Suppressor macrophage treated with lipopolysaccharide for 1 hour (primary cell): ENCODE measurements around the gene KSR1.

ENCODE experiments used
- DNase-seq, 3 donors: peaks; one replicate each; pipeline ENCODE4 v3.0.0-alpha.2; 2020 to 2022

KSR1 gene

DNA sequence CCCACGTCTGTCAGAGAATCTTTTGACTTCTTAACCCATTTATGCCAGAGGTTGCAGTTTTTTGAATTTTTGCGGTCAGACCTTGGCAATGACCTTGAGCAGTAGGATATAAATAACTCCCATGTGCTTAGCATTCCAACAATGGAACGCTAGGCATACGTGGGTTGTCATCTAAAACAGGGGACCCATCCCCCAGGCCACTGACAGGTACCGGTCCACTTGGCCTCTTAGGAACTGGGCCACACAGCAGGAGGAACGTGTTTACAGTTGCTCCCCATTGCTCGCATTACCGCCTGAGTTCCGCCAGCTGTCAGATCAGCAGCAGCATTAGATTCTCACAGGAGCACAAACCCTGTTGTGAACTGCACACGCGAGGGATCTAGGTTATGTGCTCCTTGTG is 97.9 kb downstream of the KSR1 start:
- no peak for DNase-seq

DNA sequence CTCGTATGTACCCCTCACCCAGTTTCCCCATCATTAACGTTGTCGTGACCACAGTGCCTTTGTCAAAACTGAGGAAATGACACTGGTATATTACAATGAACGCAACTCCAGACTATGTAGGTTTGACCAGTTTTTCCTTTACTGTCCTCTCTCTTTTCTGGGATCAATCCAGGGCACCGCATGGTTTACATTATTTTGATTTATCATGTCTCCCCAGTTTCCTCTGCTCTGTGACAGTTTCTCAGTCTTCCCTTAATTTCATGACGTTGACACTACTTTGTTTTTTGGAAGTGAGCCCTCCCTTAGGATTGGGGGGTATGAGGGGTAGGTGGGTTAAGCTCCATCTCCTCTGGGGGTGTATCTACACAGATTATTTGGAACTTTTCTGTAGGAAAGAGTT is 98.7 kb downstream of the KSR1 start:
- no peak for DNase-seq

DNA sequence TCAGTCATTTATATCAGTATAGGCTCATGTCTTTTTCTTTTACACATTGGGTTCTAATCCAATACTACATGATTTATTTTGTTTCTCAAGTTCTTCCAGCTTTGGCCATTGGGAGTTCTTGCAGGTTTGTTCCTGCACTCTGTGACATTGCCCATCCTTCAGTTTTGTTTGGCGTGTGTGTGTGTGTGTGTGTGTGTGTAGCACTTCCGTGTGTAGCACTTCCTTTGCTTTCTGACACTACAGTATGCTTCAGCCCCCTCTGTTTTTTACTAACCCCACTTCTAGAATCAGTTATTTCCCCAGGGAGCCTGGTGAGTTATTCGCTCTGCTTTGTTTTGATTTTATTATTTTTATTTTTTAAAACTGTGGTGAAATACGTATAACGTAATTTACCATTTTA is 99.1 kb downstream of the KSR1 start:
- DNase-seq: no peak

DNA sequence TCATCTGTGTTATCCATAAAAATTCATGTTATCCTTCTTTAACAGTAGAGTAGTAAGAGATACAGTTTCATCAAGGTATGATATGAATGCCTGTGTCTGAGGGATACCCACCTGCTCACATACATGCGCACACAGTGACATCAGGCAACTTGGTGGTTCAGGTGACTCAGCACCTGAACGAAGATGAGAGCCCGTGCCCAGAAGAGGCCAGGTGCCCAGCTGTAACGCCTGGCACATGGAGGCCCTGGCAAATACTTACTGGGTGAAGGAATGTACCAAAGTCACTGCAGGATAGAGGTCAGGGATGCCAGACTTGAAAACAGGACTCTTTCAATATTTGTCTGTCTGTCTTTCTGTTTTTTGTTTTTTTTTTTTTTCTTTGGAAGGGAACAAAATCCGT is 102.1 kb downstream of the KSR1 start:
- DNase-seq: no peak

DNA sequence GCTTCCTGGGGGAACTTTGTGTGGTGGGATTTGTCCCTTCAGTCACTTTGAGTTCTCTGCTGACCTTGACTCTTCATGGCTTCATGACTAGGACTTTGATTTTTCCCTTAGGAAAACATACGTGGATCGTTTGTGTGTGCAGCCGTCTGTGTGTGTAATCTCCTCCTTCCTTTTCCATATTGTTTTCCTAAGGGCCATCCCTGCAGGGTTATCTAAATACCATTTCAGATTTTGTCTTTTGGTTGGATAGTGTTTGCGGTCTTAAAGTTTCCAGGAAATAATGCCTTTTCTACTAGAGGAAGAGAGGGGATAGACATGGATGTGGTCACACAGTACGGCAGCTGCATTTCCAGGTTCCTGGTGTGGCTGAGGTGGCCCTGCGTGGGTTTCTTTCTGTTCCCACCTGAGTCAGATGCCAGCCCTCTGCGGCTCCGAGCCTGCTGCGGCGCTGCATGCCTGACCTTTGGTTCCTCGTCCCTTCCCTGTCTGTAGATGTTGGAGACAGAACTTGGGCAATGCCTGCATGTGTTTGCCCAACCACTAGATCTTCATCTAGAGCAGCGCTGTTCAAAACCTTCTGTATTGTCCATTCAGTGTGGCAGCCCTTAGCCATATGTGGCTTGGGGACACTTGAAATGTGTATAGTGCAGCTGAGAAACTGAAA is 102.7 kb downstream of the KSR1 start:
- no peak for DNase-seq

DNA sequence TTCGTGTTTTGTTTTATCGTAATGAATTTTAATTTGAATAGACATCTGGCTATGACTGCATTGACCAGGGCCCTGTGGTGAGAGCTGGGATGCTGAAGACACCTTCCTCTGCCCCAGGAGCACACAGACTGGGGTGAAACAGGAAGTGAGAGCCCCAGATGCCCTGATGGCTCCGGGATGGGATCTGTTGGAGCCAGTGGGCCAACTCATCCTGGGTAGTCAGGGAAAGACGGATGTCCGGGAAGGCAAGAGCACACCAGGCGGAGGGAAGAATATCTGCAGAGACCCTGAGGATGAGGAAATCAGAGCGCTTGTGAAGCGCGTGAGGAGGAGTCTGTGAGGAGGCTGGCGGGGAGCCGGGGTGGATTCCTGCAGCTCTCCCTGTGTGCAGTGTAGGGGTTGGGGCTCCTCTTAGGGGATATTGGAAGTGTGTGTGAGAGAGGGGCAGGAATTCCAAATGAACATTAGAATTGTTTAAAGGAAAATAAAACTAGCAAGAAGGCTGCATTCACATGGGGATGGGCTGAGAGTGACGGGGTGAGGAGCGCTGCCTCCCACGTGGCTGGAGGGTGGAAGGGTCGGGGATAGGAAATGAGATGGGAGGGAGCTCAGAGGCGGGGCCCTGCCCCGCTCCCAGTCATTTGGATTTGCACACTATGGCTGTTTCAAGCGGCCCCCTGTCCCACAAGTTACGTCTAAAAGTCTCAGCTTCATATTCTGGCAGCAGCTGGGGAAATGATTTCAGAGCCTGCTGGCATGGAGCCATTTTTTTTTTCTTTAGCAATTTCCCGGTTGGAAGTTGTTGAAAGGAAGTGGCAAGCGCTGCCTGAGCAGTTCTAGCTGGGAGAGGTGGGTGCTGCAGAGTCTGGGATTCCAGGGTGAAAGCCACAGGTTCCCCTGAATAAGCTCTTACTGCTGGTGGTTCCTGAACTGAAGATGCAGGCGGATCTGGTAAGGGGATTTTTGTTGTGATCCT is 103.5 kb downstream of the KSR1 start:
- DNase-seq: peak; percentile 37 to 46 (median 43)

DNA sequence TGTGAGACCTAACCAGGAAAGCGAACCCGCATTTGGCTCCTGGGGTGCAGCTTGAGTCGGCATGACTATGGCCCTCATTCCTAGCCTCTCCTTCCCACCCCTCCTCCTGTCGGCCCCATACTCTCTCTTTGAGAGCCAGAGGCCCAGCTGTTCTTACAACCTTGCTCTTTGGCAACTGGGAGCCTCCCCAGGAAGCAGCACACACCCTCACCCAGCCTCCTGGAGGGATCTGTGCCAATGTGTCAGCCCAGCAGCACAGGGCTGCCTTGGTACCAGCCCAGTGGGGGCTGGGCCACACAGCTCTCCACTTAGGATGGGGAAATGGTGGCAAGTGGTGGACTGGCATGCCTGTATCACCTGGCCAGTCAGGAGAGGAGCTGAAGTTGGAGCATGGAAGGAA is 104.4 kb downstream of the KSR1 start:
- no peak for DNase-seq

DNA sequence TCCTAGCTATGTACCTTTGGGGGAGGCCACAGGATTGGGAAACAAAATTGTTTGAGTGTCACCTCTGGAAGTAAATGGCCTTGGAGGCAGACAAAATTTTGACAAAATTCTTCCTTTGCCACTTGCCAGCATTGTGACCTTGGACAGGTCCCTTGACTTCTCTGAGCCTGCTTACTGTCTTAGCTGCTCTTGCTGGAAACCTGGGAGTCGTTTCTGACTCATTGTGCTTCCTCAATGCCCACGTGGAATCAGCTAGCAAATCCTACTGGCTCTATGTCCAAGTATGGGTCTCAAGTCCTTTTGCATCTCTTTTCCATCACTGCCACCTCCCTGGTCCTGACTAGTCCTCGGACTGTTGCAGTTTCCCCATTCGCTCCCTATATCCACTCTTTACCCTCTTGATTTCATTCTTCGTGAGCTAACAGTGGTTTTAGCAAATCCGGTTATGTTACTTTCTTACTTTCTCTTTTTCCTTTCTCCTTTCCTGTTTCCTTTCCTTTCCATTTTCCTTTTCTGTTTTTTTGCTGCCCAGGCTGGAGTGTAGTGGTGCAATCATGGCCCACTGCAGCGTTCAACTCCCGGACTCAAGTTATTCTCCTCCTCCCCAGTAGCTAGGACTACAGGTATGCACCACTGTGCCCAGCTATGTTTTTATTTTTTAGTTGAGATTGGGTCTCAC is 106.7 kb downstream of the KSR1 start:
- DNase-seq: no peak

DNA sequence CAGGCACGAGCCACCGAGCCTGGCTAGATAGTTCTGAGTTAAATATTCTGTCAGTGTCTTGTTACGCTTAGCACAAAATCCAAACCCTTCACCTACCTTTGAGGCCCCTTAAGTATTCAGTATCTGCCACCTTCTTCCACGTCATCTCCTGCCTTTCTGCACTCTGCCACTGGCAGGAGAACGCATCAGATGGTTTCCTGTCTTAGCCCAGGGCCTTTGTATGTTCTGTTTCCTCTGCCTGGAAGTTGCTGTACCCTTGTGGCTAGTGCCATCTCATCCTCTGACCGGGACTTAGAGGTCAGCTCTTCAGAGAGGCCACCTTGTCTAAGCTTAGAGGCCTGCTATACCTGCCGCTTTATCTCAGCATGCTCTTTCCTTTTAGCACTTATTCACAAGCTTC is 107.3 kb downstream of the KSR1 start:
- DNase-seq: no peak

DNA sequence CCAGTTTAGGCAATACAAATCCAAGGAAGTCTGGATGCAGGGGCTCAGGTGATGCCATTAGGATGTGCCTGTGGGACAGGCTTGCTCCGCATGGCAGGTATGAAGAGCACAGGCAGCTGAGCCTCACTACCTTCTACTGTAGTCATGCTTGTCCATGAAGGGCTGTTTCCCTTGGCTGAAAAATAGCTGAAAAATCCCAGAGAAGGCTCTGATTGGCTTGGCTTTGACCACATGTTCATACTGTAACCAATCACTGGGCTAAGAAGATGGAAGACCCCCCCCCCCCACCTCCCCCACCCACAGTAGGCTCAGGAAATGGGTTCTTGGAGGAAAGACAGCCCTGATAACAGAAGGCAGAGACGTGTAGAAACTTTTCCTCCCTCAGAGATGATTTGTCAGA is 108.2 kb downstream of the KSR1 start:
- no peak for DNase-seq

DNA sequence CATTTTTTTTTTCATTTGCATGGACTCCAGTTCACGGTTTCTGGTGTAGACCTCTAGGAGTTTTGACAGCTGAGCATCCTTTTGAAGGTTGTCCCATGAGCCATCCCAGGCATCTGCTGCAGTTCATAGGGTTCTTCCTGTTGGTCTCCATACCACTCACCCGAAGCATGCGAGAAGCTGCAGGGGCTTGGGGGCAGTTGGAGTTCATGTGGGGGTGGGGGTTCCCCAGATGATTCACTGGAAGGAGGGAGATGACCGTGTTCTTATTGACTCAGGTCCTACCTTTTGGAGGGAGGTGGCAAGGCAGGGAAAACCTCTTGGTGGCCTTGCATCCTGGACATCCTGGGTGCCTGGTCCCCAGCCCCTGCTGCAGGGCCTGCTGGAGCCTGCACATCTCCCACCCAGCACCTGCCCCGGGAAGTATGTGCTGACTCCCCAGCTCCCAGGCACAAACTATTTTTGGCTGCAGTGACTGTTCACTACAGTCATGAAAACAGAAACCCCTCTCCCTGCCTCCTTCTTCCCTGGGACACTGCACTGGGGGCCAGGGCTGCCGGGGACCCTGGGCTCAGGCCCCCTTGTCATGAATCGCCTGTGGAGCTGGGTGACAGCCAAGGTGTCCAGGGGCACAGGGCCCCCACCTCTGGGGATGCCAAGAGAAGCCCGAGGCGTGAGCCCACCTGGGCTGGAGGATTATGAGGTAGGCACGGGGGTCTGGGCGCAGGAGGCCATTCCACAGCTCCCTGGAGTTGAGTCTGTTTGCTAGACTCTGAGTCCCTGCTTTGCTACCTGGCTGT is 109.8 kb downstream of the KSR1 start:
- DNase-seq: peak; percentile 34 to 55 (median 41)

DNA sequence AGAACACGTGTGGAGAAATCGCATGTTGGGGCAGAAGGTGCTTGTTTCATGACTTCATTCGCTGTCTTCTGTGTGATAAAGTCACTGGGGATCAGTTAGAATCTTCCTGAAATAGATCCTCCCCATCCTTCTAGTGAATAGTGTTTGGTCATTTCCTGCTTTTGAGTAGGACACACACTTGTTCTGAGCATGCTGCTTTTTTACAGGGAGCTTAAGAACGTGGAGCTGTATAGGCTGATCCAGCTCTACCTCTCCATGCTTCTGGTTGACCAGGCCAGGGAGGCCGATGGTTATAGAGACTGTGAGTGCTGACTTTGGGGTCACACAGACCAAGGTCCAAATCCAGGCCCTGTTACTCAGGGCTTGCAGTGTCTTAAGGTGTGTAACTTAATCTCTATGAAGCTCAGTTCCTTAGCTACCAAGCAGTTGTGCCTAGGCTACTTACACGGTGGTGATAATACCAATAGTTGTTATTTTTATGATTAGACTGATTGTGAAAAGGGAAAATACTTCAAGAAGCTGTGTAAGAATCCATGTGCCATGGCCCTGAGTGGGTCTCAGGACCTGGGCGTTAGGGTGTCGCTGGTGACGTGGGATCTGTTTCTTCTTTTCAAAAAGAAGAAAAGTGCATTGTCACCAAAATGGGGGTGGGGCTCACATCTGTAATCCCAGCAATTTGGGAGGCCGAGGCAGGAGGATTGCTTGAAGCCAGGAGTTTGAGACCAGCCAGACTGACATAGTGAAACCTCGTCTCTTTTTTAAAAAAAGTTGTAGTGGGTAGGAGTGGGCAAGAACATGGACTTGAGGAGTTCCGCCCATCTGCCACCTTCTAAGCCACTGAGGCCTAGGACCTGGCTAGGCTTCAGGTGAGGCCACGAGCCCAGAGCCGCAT is 110.7 kb downstream of the KSR1 start:
- no peak for DNase-seq

DNA sequence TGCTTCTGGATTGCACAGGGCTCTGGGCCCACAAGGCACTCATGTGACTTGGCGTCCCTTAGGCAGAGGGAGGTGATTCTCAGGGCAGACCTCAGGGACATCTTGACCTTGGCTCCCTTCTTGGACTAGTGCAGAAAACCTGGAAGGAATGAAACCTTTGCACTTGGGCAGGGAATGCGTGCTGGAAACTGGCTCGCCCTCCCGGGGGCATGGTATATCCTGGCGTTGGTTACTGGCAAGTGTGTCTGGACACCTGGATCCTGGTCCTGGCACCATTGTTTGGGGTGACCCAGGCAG is 111.3 kb downstream of the KSR1 start:
- DNase-seq: no peak

DNA sequence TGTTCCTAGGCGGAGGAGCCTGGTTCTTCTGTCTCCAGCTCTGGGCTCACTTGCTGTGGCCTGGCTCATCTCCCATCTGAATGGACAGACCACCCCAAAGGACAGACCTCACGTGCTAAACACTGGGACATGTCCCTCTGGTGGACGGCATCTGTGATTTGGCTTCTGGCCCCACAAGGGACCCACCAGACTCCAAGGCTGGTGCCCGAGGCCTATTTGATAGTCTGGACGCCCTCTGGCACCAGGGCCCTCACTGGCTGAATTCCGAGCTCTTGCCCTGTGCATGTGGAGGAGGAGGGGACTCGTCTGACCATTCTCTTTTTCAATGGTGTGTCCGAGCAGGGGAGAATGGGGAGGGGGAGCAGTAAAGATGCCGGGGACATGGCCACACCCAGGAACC is 112.0 kb downstream of the KSR1 start:
- DNase-seq: no peak

DNA sequence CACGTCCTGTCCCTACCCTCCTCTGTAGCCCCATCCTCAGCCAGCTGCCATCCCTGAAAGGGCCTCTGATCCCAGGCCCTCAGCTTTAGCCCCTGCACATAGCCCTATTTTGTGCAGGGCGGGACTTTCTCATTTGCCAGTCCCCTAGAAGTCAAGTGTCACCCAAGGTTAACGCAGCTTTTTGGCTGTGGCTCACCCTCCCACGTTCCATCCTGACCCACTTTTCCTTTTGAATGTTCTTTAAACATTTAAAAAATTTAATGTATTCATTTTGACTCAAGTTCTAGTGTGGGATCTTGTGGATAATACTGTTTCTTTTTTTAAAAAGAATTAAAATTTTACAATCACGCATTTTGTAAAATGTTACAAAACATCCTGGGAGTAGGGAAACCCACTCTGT is 112.6 kb downstream of the KSR1 start:
- DNase-seq: no peak

DNA sequence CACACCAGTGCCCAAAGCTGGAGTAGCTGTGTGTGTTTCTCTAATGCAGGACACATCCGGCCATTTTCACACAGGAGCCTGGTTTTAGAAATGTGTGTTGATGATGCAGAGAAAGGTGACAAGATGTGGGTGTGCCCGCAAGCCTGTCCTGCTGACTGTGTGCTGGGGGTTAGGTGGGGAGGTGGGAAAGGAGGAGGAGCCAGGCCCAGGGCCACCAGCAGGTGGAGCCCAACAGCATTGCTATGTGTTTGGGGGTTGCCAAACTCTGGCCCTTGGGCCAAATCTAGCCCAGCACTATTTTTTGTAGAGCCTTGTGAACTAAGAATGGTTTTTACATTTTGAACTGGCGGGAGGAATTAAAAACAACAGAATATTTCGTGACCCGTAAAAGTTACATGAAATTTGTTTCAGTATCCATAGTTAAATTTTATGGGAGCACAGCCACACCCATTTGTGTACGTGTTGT is 113.0 kb downstream of the KSR1 start:
- DNase-seq: peak; percentile 19 to 52 (median 27)

DNA sequence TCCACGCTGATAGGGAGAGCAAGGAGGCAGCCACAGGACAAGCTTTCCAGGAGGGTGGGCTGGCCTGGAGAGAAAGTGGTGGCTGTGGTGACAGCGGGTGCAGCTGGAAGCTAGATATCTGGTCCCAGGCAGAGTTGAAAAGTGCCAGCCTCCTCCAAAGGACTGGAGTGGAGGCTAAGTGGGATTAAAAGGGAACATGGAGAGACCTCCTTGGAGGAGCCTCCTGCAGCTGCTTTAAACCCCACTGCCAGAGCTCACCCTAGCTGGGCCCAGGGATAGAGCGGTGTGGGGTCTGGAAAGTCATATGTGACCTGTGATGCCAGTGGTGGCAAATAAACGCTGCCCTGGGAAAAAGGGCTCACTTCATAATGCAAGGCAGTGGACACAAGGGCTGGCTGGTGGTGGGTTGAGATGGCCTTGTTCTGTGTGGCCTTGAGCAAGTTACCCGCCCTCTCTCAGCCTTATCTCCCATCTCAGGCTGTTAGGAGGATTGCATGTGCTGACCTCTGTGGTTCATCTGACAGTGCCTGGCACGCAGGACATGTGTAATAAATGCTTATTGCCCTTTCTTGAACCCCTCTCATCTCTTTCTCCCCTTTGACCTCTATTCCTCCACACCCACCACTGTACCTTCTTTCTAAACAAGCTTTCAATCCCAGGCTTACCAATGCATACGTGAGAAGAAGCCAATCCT is 113.8 kb downstream of the KSR1 start:
- no peak for DNase-seq

DNA sequence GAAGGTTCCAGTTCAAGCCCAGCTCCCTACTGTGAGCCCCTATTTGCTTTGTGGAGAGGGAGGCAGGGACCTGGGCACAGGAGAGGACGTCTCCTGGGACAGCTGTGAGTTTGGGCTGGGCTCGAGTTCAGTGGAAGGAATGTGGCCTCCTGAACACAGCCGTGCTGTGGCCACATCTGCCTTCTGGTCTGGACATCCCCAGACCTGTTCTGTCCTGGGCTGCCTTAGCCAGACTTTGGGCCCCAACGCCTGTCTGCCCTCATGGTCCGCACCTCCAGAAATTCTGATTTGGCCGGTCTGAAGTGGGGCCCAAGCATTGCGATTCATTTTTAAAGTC is 114.3 kb downstream of the KSR1 start:
- DNase-seq: no peak

DNA sequence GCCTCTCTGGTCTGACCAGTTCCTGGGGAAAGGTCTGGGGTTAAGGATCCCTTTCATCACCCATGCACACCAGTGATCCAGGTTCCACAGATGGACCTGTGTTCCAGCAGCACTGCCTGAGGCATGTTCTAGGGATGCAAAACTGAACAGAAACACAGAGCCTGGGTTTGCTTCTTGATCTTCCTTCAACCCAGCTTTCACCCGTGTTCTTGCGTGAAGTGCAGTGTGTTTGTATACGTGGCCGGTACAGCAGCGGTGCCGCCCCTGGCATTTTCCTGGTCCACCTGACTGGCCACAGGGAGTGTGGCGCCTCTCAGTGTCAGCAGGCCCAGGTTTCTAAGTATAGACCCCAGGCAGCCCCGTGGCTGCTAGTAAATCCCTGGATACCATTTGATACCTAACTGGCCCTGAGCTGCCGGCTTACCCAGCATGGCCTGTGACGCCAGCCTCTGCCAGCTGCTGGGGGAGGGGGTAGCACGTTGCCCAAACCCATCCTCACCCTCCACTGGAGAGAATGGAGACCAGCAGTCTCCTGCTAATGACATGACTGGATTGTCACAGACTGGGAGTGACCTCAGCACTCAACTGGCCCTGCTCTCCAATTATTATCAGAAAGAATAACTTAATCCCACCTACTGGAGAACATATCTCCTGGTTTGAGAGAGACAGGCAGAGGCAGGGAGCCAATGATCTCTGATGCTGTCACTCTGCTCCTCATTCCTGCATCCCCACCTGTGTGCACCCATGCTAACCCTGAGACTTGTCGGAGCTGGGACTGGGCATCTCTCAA is 115.5 kb downstream of the KSR1 start:
- DNase-seq: no peak

DNA sequence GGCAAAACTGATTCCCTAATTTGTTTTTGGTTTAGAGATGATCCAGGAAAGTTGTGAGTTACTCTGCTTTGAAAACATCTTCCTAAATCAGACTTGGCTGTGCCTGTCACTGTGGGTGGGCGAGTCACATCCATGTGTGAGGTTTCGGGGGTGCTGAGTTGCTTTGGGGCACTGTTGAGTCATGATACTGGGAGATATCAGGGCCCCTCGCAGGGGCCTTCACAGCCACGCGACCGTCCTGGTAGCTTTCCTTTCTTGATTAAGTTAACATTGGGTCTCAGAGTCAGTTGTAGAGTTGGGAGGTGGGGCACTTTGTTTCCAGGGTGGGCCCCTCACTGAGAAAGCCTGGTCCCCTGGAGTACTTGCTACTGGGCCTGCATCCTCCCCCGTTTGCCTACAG is 116.4 kb downstream of the KSR1 start:
- peak in 1 of 3 donors; percentile 17 for DNase-seq

DNA sequence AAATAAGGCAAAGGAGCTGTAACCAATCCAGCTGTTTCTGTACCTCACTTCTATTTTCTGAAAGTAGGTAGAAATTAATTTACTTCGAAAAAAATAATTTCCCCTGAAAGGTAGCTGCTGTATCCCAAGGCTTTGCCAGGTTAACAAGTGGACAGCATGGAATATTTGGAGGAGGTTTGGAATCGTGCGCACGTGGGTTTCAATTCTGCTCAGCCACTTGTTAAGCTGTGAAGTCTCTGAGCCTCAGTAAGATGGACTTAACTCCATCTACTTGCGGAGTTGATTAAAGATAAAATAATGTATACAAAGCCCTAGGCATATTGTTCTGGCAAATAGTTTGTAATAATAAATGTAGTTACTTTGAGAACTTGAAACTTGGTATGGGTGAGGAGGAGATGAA is 117.3 kb downstream of the KSR1 start:
- no peak for DNase-seq
